GM12872 (cell line): ENCODE data around the gene KRTAP3-2.

Experiments used
- TF ChIP-seq, protein P1 (sequence below): IDR thresholded peaks from 3 replicates; pipeline ENCODE4 v1.5.1; 2011; ENCODE audit warnings: low read depth, mild to moderate bottlenecking, low read length, moderate library complexity; ENCODE audit not compliant: insufficient read depth

Gene KRTAP3-2

DNA sequence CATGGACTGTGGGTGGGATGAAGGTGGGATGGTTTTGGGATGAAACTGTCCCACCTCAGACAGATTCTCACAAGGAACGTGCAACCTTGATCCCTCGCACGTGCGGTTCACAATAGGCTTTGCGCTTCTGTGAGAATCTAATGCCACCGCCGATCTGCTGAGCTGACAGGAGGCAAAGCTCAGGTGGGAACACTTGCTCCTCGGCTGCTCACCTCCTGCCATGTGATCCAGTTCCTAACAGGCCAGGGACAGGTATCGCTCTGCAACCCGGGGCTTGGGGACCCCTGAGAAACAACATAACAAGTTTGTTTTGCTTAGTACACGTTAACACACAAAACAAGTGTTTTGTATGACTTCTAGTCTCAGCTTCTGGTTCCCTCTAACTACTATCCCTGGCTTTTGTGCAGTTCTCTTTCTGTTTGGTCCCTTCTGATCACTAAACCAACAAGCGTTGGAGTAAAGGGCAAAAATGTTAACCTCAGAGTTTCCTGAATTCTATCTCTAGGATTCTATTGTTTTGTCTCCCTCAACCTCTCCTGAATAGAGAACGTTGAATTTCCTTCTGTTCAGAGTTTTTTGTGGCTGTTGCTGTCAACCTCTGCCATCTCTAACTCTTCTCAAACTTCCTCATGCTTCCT is 17.0 kb upstream of the KRTAP3-2 start:
- TF ChIP-seq, protein P1, sequence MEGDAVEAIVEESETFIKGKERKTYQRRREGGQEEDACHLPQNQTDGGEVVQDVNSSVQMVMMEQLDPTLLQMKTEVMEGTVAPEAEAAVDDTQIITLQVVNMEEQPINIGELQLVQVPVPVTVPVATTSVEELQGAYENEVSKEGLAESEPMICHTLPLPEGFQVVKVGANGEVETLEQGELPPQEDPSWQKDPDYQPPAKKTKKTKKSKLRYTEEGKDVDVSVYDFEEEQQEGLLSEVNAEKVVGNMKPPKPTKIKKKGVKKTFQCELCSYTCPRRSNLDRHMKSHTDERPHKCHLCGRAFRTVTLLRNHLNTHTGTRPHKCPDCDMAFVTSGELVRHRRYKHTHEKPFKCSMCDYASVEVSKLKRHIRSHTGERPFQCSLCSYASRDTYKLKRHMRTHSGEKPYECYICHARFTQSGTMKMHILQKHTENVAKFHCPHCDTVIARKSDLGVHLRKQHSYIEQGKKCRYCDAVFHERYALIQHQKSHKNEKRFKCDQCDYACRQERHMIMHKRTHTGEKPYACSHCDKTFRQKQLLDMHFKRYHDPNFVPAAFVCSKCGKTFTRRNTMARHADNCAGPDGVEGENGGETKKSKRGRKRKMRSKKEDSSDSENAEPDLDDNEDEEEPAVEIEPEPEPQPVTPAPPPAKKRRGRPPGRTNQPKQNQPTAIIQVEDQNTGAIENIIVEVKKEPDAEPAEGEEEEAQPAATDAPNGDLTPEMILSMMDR: no peak

DNA sequence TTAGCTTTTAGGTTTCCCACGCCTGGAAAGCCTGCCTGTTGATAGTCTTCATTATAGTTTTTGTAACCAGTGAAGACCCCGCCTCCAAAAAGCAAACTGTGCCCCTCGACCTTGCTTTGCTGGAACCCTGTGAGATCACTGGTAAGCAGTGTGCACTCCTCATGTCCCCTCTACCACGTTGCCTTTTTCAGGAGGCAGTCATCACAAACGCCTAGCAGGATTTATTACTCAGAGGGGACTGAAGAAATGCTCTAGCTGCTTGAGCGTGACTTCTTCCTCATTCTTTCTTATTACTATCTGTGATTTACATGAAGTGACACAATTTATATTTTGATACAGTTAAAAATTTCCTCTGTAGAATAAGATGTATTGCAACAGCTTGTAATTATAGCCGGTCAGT is 15.7 kb upstream of the KRTAP3-2 start:
- TF ChIP-seq, protein P1: no peak

- TF ChIP-seq, protein P1: no peak
These were observed 13.9 kb upstream of the KRTAP3-2 start for GRCh38 chr17:41013606-41014005.

DNA sequence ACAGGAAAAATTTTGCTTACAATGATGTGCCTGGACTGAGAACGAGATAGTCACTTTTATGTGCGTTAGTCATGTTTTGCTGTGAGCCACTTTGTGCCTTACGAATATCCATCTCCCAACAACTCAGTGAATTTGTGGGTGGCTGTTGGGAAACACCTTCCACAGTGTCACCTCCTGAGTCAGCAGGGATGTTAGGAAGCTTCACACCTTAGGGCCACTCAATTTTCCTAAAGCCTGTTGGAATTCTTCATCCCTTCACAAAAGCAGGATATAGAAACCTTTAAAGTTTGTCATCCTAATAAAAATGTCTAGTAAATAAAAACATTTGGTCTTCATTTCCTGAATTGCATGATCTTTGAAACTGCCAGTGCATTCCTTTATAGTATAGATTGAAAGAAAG is 13.5 kb upstream of the KRTAP3-2 start:
- TF ChIP-seq, protein P1: no peak

GRCh38 chr17:41012326-41013120 is 12.8 kb upstream of the KRTAP3-2 start:
- TF ChIP-seq, protein P1: no peak

DNA sequence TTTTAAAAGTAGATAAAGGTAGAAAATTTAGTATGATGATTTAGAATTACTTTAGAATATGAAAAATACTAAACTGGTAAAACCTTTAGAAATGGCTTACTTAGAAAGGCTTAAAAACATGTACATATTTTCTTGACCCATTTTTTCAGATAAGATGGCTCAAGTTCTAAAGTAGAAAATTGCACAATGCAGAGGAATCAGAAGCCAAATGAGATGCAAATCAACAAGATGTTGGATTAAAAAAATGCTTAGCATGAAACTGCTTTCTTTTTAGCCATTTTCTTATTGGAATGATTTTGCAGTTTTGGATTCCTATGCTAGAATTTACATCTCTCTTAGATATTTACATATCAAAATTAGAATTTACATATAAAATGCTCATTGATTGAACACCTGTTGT is 10.7 kb upstream of the KRTAP3-2 start:
- TF ChIP-seq, protein P1: no peak

- TF ChIP-seq, protein P1: no peak
These were observed 10.2 kb upstream of the KRTAP3-2 start for GRCh38 chr17:41009936-41010335.
